HG02970 (cell line): ENCODE measurements around the gene RNASE7.
"Not testable (repeated sequence)": the region's sequence is repeated elsewhere in the genome, so short reads cannot be mapped to it uniquely, and the experiment has no call there.

Experiments used
- ATAC-seq: cut with Tn5 transposase; IDR thresholded peaks from one replicate; pipeline ENCODE4 v1.9.1; 2021; ENCODE audit warnings: mild to moderate bottlenecking, moderate library complexity, moderate number of reproducible peaks; ENCODE audit not compliant: unreplicated experiment, low FRiP score

RNASE7 gene

GRCh38 chr14:21041676-21042433, at the start of gene RNASE7:
TSS of gene RNASE7 (plus strand) at chr14:21042362. CDS start at chr14:21042993, 631 bp downstream.
- no peak for ATAC-seq

- no peak for ATAC-seq
Measured at GRCh38 chr14:20996521-20996920, 45.6 kb upstream of the RNASE7 start.

DNA sequence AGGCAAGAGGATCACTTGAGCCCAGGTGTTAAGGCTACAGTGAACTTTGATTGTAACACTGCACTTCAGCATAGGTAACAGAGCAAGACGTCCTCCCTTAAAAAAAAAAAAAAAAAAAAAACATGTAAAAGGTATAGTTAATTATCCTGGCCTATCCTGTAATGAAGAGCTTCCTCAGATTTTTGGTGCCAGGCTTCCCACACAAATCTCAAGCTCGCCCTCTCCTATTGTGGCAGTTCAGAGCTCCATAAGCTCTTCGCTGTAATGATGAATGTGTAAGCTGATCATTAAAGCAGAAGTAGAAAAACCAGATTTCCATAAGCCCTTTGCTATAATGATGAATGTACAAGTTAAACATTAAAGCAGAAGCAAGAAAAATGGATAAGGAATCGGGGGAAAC, 45.0 kb upstream of the RNASE7 start:
- ATAC-seq, result no peak

DNA sequence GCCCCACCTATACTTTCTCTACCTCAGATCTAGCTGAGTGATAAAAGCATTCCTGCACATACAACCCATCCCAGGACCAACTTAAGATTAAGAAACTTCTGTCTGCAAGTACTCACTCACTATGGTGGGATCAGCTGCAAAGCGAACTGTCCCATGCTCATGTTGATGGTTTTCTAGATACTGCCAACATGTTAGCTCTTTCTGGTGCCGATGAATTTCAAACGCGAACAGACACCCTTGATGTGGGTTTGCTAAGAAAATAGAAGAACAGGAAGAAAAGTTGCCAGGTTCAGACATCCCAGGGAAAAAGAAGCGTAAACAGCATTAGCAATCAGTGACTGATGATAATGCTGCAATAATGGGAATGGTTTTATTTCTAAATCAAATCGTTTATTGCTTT, 44.6 kb upstream of the RNASE7 start:
- ATAC-seq, result no peak

GRCh38 chr14:20998139-20998538, 44.0 kb upstream of the RNASE7 start:
- ATAC-seq, result no peak

DNA sequence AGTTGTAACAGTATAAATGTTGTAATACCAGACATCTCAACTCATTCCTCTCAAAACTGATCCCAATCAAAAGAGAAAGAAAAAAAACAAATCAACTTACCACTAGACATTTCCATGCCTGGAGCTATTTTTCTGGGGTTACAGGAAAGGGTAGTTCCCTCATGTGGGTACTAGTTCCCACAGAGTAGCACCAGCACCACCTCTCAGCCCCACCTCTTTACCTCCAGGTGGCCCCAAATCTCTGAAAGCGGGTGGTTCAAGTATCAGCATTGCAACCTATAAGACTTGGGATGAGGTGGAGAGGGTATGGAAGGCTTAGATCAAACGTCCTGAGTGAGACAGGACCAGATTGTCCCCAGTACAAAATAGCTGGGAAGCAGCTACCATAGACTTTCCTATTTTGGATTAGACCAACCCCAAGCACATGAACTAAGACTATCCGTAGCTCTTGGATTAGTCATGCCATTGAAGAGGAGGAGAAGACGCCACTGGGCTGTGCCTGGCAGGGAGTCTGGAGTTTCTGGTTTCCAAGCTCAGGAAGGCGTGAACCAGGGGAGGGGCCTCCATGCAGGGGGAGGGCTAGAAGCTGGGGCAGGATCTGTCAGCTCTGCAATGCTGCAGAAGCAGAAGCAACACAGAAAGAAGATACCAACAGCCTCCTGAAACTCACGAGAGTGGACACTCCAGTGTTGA, 43.3 kb upstream of the RNASE7 start, which contains the start of gene SLC39A2:
SLC39A2 (plus strand) TSS at position 620 of the 693 bp plus-strand sequence. CDS start 154 bp downstream, outside the sequence.
- ATAC-seq, result no peak

DNA sequence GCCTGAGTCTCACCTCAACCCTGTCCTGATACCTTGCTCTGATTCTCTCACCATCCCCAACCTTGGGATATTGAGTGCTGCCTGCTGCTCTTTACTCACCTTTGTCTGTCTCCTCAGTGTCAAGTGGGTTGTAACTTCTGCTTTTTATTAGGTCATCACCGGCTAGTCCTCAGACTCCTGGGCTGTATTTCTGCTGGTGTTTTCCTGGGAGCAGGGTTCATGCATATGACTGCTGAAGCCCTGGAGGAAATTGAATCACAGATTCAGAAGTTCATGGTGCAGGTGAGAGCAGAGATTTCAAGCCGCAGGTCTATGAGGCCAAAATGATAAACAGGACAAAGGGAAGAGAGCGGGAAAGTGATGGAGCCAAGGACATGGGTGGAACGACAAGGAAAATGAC, 42.6 kb upstream of the RNASE7 start:
- ATAC-seq, result no peak

GRCh38 chr14:21001218-21001617, 40.9 kb upstream of the RNASE7 start:
- no peak for ATAC-seq

DNA sequence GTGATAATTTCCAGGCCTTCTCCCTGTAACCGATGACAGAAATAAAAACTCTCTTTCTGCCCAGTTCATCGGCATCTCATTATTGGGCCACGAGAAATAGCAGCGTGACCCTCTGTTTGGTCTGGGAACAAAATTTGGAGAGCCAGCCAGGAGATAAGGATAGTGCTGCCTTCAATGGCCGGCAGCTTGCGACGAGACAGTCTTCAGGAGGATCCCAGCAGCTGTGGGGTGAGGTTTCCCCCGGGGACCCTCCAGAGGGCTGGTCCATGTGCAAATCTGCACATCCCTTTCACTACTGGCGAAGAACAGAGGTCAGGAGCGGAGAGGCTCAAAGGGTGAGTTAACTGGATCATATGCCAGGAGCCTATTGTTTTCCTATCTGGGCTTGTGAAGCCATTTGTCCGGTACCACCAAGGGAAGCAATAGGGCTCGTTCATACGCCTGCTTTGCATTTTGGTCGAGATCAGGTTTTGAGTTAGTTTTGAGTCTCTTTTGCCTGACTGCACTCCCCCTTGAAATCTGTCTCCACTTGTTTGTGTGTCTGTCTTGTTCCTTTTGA, 38.3 kb upstream of the RNASE7 start:
- ATAC-seq, result no peak

GRCh38 chr14:21009721-21010120, 32.4 kb upstream of the RNASE7 start:
- ATAC-seq, result not testable (repeated sequence)

- no peak for ATAC-seq
Measured at GRCh38 chr14:21011136-21011535, 31.0 kb upstream of the RNASE7 start.

GRCh38 chr14:21014761-21015190, 27.4 kb upstream of the RNASE7 start:
- no peak for ATAC-seq

DNA sequence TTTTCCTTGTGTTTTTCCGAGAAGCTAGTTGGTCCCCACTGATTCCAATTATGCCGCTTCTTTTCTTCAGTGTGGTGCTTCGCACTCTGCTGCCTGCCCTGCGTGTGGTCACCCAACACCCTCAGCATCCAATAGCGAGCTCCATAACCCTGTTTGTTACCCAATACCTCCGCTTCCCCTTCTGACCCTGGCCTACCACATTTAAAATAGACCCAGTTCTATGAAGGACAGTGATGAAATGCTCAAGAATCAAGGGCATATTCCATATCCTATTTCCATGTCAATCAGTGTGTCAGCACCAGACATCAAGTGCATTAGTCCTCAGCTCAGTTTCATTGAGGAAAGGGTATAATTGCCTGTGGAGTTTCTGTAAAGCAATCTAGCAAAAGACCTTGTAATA, 26.9 kb upstream of the RNASE7 start:
- no peak for ATAC-seq

- no peak for ATAC-seq
Measured at GRCh38 chr14:21016413-21017190, 25.6 kb upstream of the RNASE7 start.

DNA sequence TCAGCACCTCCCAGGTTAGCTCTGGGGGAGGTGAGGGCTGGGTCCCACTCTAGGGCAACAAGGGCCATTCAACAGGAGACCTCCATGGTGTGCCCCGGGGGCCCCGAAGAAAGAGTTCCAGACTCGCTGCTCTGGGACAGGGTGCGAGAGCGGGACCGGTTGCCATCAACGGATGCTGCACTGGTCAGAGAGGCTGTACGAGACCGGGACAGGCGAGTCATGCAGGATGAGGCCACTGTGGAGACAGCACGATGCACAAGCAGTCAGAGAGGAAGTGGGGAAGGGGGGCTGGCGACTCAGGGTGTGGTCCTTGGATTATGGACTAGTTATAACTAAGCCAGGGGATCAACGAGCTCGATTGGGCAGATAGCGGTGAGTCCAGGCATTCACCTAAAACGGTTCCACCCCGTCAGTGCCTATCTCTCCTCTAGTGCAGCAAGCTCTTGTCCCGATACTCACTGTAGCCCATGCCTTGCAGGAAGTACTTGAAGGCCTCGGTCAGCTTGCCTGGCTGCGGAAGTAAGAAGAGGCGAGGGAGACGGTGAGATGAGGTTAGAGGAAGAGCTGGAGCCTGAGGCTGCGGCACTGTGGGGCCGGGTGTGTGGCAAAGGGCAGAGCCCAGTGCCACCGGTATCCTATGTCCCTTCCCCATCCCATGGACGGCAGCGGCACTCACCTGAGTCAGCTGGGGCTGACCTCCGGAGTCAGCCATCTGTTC, 24.5 kb upstream of the RNASE7 start:
- no peak for ATAC-seq

- no peak for ATAC-seq
Measured at GRCh38 chr14:21018286-21018685, 23.9 kb upstream of the RNASE7 start.

- ATAC-seq, result no peak
Measured at GRCh38 chr14:21018781-21019180, 23.4 kb upstream of the RNASE7 start.

DNA sequence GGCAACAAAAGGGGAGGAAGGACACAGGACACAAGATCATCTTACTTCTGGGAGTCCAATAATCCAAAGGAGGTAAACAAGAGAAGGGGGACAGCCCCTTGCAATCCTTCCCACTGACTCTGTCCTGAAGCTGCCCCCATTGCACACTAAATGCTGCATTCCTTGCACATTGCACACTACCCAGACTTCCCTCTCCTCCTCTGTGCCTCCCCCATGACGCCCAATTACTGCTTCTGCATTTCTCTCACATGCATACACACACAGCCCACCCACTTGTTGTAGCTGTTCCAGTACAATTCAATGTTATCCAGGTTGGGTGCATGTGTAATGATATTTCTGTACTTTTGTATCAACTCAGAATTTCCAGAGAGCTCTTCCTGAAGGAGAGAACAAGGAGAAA, 22.8 kb upstream of the RNASE7 start:
- ATAC-seq, result no peak

- ATAC-seq, result no peak
Measured at GRCh38 chr14:21020977-21021545, 21.1 kb upstream of the RNASE7 start.

DNA sequence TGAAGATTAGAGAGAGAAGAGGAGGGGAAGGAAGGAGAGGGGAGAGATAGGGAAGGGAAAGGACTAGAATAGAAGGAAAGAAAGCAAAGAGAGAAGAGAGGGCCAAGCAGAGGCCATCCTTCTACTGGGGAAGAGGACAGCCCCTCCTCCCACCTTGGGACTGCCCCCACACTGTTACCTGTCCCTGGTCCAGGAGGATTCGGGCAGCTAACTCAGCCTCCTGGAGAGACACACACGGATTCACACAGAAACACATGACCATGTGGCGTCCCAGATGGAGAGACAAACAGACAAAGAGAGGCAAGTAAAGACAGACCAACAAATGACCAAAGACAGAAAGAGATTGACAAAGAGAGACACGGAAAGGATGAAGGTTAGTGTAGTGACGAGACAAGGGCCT, 19.5 kb upstream of the RNASE7 start:
- ATAC-seq, result no peak
